ENCODE results near the gene C16orf92. TPM values are rescaled to one million over a fixed set of nuclear protein-coding genes. Genes with fewer than 3 reads are reported as not detected.

C16orf92 gene
- total and polyA plus RNA-seq, 2 of the 13 experiments (the other 11 are each of a cell fraction or from before 2014, with no cell fraction given): not detected

GRCh38 chr16:30067584-30067916 is 44.6 kb downstream of the C16orf92 start (continued):
- TF ChIP-seq, protein P1, sequence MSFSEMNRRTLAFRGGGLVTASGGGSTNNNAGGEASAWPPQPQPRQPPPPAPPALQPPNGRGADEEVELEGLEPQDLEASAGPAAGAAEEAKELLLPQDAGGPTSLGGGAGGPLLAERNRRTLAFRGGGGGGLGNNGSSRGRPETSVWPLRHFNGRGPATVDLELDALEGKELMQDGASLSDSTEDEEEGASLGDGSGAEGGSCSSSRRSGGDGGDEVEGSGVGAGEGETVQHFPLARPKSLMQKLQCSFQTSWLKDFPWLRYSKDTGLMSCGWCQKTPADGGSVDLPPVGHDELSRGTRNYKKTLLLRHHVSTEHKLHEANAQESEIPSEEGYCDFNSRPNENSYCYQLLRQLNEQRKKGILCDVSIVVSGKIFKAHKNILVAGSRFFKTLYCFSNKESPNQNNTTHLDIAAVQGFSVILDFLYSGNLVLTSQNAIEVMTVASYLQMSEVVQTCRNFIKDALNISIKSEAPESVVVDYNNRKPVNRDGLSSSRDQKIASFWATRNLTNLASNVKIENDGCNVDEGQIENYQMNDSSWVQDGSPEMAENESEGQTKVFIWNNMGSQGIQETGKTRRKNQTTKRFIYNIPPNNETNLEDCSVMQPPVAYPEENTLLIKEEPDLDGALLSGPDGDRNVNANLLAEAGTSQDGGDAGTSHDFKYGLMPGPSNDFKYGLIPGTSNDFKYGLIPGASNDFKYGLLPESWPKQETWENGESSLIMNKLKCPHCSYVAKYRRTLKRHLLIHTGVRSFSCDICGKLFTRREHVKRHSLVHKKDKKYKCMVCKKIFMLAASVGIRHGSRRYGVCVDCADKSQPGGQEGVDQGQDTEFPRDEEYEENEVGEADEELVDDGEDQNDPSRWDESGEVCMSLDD (CRISPR knock-in tag; IDR thresholded peaks at IDR 0.05; ENCODE audit: borderline replicate concordance): no peak
- peak; percentile 2 for TF ChIP-seq AGO2 (optimal IDR thresholded peaks at IDR 0.05; ENCODE audit: low read depth, low read length)
- no peak for TF ChIP-seq ATF7 (IDR thresholded peaks at IDR 0.05)
- no peak for TF ChIP-seq ATF7 (CRISPR knock-in tag; IDR thresholded peaks at IDR 0.05)
- no peak for TF ChIP-seq MLLT10 (CRISPR knock-in tag; IDR thresholded peaks at IDR 0.05)
- TF ChIP-seq ZNF337 (CRISPR knock-in tag; IDR thresholded peaks at IDR 0.05; ENCODE audit: borderline replicate concordance, low read depth): no peak
- TF ChIP-seq MXD4 (CRISPR knock-in tag; IDR thresholded peaks at IDR 0.05): no peak
- TF ChIP-seq POLR2AphosphoS5 (IDR thresholded peaks at IDR 0.05; ENCODE audit: low read depth, low read length): peak; percentile 13; the same call in 1 of the 2 replicates

GRCh38 chr16:30068333-30068732 is 45.3 kb downstream of the C16orf92 start:
- no TSS peak for BruUV-seq (replicated peaks)
- peaks cover 0 to 2% of the 10 kb centered on the region in 2 experiments; a peak in 1 of 5 replicates for H3K27me3 ChIP-seq (ENCODE audit: control insufficient read depth in 1 of 2, insufficient read depth in 2 of 2, low read length in 2 of 2)
- no peaks in the 10 kb centered on the region for H3K9me3 ChIP-seq (ENCODE audit: low read length)
- no peak for DNase-seq (ENCODE audit: low spot score)
- in situ Hi-C loops (cut with HindIII; ENCODE audit: extremely low pct_ligation_motif_present, low pct_unique_long_range_greater_than_20kb): no loop called here
- 96% methylated on average over 9 of the region's 9 CpGs for WGBS (ENCODE audit: low lambda C conversion rate)
- H4K20me1 ChIP-seq (ENCODE audit: insufficient read depth, low read length): peaks cover 71% of the 10 kb centered on the region
- peak overlapping the region; percentile 32 for H3K27ac ChIP-seq (ENCODE audit: extremely low read length, insufficient read depth, low read length)
- peak overlapping the region; percentile 99 for H3K4me2 ChIP-seq (ENCODE audit: low read depth, low read length)
- peaks cover 56% of the 10 kb centered on the region for H3K79me2 ChIP-seq (ENCODE audit: insufficient read depth, low read length)
- peaks cover 35 to 57% of the 10 kb centered on the region in 2 experiments for H3K36me3 ChIP-seq (replicated peaks in 1 of 2; ENCODE audit: control insufficient read depth in 1 of 2, insufficient read depth in 2 of 2, low read length in 2 of 2)
- peaks cover 61% of the 10 kb centered on the region for H3K4me1 ChIP-seq (ENCODE audit: insufficient read depth, low read length)
- intact Hi-C loops (cut with micrococcal nuclease; ENCODE audit: unreplicated experiment): loop anchor here (5.0 kb wide), 1 partner anchor 679 kb away; the partner anchor contains the start of gene PHKG2
- FAIRE-seq: no peak
- H3K4me3 ChIP-seq (replicated peaks in 1 of 3; ENCODE audit: insufficient read depth in 1 of 3, low read depth in 2 of 3, low read length in 3 of 3): peak overlapping the region in 2 of 3 experiments; percentile 16 to 47; a peak in 4 of 6 replicates
- ChIA-PET CTCF (ENCODE audit: low intra/inter-chr PET ratio, low total read pairs) (interaction anchor here (0.6 to 2.2 kb wide), 3 partner anchors 23 to 43 kb away, joined by 3 to 9 read pairs (median 4); partner anchors contain the start of gene TBX6), POLR2A (interaction anchor here (9.1 kb wide), 1 partner anchor 23 kb away, joined by 120 read pairs; the partner anchor contains the start of gene TBX6)
- H3K9ac ChIP-seq (ENCODE audit: insufficient read depth, low read depth, low read length): peak overlapping the region; percentile 90; the same call in 1 of the 2 replicates
- no peak for TF ChIP-seq RCOR2 (CRISPR knock-in tag; IDR thresholded peaks at IDR 0.05)
- TF ChIP-seq ZNF770 (CRISPR knock-in tag; IDR thresholded peaks at IDR 0.05): peak; percentile 85
- TF ChIP-seq ZBTB38 (CRISPR knock-in tag; IDR thresholded peaks at IDR 0.05): peak; percentile 35; the same call in 1 of the 2 replicates
- TF ChIP-seq MED1 (CRISPR knock-in tag; IDR thresholded peaks at IDR 0.05): no peak
- TF ChIP-seq SMAD1 (CRISPR knock-in tag; IDR thresholded peaks at IDR 0.05; ENCODE audit: borderline replicate concordance, low read depth): 0 out of 2 replicates have a peak, but pooled peaks have one; percentile 51
- TF ChIP-seq SP4 (CRISPR knock-in tag; IDR thresholded peaks at IDR 0.05): 0 out of 2 replicates have a peak, but pooled peaks have one; percentile 10
- TF ChIP-seq ZNF335 (CRISPR knock-in tag; IDR thresholded peaks at IDR 0.05): 0 out of 2 replicates have a peak, but pooled peaks have one; percentile 2
- TF ChIP-seq, protein P2, sequence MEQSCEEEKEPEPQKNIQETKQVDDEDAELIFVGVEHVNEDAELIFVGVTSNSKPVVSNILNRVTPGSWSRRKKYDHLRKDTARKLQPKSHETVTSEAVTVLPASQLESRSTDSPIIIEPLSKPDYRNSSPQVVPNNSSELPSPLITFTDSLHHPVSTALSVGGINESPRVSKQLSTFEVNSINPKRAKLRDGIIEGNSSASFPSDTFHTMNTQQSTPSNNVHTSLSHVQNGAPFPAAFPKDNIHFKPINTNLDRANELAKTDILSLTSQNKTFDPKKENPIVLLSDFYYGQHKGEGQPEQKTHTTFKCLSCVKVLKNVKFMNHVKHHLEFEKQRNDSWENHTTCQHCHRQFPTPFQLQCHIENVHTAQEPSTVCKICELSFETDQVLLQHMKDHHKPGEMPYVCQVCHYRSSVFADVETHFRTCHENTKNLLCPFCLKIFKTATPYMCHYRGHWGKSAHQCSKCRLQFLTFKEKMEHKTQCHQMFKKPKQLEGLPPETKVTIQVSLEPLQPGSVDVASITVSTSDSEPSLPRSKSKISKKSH (CRISPR knock-in tag; IDR thresholded peaks at IDR 0.05; ENCODE audit: borderline replicate concordance): 0 out of 2 replicates have a peak, but pooled peaks have one; percentile 60
- TF ChIP-seq RXRA (CRISPR knock-in tag; IDR thresholded peaks at IDR 0.05): 0 out of 2 replicates have a peak, but pooled peaks have one; percentile 17
- H2AFZ ChIP-seq (ENCODE audit: low read length): no peak overlapping the region
- no peak for ATAC-seq
